Kidney (tissue), 14 donors: Measurements from ENCODE around the gene ZFR2. TPM values are rescaled to one million over a fixed set of nuclear protein-coding genes. Genes with fewer than 3 reads are reported as not detected.

Experiments
- DNase-seq, 5 donors: peaks; one replicate each; pipeline ENCODE4 v3.0.0-alpha.2; 2013 to 2020
- FAIRE-seq: peaks from 2 replicates; lab custom pipeline; 2012; peaks lifted over from hg19 to GRCh38; lab: Jason Lieb, UNC
- H3K27ac ChIP-seq, 2 donors: one replicate each; pipeline ENCODE4 v1.7.0; 2013; ENCODE audit warnings: low read depth in 2 of 2, low read length in 2 of 2, inconsistent platforms in 1 of 2
- H3K27me3 ChIP-seq: one replicate; pipeline ENCODE4 v1.7.1; 2013; ENCODE audit warnings: low read length, inconsistent platforms; ENCODE audit not compliant: control insufficient read depth, insufficient read depth
- H3K36me3 ChIP-seq, 3 donors: one replicate each; pipeline versions ENCODE4 v1.7.0 to v1.7.1; 2013; ENCODE audit warnings: low read length in 3 of 3, control low read depth in 1 of 3, inconsistent platforms in 1 of 3; ENCODE audit not compliant: insufficient read depth in 3 of 3, control insufficient read depth in 2 of 3
- H3K4me1 ChIP-seq, 3 donors: one replicate each; pipeline versions ENCODE4 v1.7.0 to v1.7.1; 2013; ENCODE audit warnings: low read length in 3 of 3, inconsistent platforms in 1 of 3, low read depth in 1 of 3; ENCODE audit not compliant: control insufficient read depth in 2 of 3, insufficient read depth in 2 of 3
- H3K4me3 ChIP-seq, 3 donors: one replicate each; pipeline versions ENCODE4 v1.7.0 to v1.8.1; 2013; ENCODE audit warnings: low read length in 3 of 3, control low read depth in 1 of 3, inconsistent platforms in 1 of 3
- H3K9ac ChIP-seq, 3 donors: one replicate each; pipeline versions ENCODE4 v1.7.0 to v1.7.1; 2013; ENCODE audit warnings: low read length in 3 of 3, control low read depth in 1 of 3, inconsistent platforms in 1 of 3
- H3K9me3 ChIP-seq, 3 donors: one replicate each; pipeline versions ENCODE4 v1.7.0 to v1.7.1; 2013; ENCODE audit warnings: low read length in 3 of 3, control low read depth in 1 of 3, inconsistent platforms in 1 of 3; ENCODE audit not compliant: control insufficient read depth in 2 of 3, insufficient read depth in 1 of 3
- CTCF ChIP-seq: IDR thresholded peaks from 3 replicates; pipeline ENCODE4 v1.5.1; 2012; ENCODE audit warnings: mild to moderate bottlenecking, moderate library complexity, borderline replicate concordance; ENCODE audit not compliant: insufficient read depth; ENCODE audit errors: extremely low read depth
- intact Hi-C: fragments of 100-400 bp; cut with DNase I; formaldehyde crosslinking; loops from one replicate; pipeline ENCODE4 v1.11.1; 2022
- polyA plus RNA-seq: library from polyadenylated mRNA; stranded (reverse); fragments of 350-450 nt; fragmentation: Illumina TruSeq; extraction: RNeasy Lipid Tissue Mini Kit (QIAGEN cat#74804); gene quantifications from one replicate; pipeline ENCODE4 v1.2.3, GENCODE V29; 2014; ENCODE audit warnings: low read depth, low replicate concordance; ENCODE audit not compliant: insufficient read depth
- total RNA-seq: library from RNA; stranded (reverse); fragmentation: NEBNext Ultra II Directional; extraction: Animal tissue kit (Norgen Biotek cat#: 25700); gene quantifications from one replicate; pipeline ENCODE4 v1.2.1, GENCODE V29; 2021
- donor health status: control.
- donor health status: control.
- donor health status: control.
- donor health status: control.
- donor health status: control.
- donor health status: DM: yes; HTN: yes; CAD: no.
- donor health status: Normal renal cell carcinoma (clear cell type).

Gene ZFR2
- total and polyA plus RNA-seq, 2 donors from 2014 or later: 0.22 TPM; not detected in 1

GRCh38 chr19:3803986-3804385 is 64.9 kb downstream of the ZFR2 start:
- TF ChIP-seq CTCF: no peak
- no peak overlapping the region for H3K4me3 ChIP-seq
- H3K27ac ChIP-seq: no peak overlapping the region
- H3K9me3 ChIP-seq: no peaks in the 10 kb centered on the region
- H3K4me1 ChIP-seq: peaks cover 0 to 11% (median 0%) of the 10 kb centered on the region in 3 donors
- FAIRE-seq (no peak), DNase-seq (no peak)
- intact Hi-C loops: no loop called here
- no peaks in the 10 kb centered on the region for H3K36me3 ChIP-seq
- no peak overlapping the region for H3K9ac ChIP-seq
- peaks cover 4% of the 10 kb centered on the region for H3K27me3 ChIP-seq

- no peaks in the 10 kb centered on the region for H3K9me3 ChIP-seq
- peaks cover 4% of the 10 kb centered on the region for H3K27me3 ChIP-seq
- DNase-seq: no peak
- H3K27ac ChIP-seq: no peak overlapping the region
- intact Hi-C loops: no loop called here
- H3K4me3 ChIP-seq: no peak overlapping the region
- no peak for FAIRE-seq
- peaks cover 0 to 11% (median 0%) of the 10 kb centered on the region in 3 donors for H3K4me1 ChIP-seq
- TF ChIP-seq CTCF: no peak
- no peaks in the 10 kb centered on the region for H3K36me3 ChIP-seq
- H3K9ac ChIP-seq: no peak overlapping the region
Observed at GRCh38 chr19:3803114-3803888, 65.5 kb downstream of the ZFR2 start.

DNA sequence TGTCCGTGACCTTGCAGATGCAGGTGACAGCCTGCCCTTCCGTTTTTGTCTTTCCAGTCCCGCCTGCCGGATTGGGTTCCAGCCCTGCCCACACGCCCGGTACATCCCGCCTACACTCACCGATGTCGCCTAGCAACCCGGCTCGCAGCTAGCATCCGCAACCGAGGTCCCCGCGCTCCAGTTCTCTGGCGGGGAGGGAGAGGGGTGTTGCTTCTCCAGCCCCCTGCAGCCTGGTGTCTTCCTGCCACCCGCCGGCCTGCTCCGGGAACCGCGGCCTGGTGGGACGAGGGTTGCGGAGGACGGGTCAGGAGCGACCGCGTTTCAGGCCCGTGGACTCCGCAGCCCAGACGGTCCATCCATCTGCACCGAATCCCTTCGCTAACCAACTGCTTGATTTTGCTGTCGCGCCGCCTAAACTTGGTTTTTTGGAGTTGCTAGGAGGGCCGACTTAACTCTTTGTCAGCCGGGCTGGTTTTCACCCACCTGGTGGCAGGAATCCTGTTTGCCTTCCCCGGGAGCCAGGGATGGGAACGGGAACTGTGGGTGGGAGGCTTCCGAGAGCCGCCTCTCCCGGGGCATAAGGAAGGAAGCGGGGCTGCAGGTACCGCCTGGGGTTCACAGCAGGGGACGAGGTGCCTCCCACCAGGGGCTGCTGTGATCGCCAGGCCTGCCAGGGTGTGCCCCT is 67.3 kb downstream of the ZFR2 start:
- Histone ChIP-seq H3K9me3 (peaks cover 0 to 3% (median 0%) of the 10 kb centered on the region in 3 donors), H3K9ac (no peak overlapping the region), H3K27ac (no peak overlapping the region), H3K4me3 (no peak overlapping the region), H3K36me3 (no peaks in the 10 kb centered on the region), H3K27me3 (peaks cover 4% of the 10 kb centered on the region), H3K4me1 (peaks cover 0 to 2% (median 0%) of the 10 kb centered on the region in 3 donors)
- DNase-seq: peak; percentile 67 to 76 (median 69)
- intact Hi-C loops: no loop called here
- TF ChIP-seq CTCF: no peak
- no peak for FAIRE-seq
